ENCODE measurements around the gene EGLN3.
"Not testable (repeated sequence)": the region's sequence is repeated elsewhere in the genome, so short reads cannot be mapped to it uniquely, and the experiment has no call there.

Gene EGLN3

DNA sequence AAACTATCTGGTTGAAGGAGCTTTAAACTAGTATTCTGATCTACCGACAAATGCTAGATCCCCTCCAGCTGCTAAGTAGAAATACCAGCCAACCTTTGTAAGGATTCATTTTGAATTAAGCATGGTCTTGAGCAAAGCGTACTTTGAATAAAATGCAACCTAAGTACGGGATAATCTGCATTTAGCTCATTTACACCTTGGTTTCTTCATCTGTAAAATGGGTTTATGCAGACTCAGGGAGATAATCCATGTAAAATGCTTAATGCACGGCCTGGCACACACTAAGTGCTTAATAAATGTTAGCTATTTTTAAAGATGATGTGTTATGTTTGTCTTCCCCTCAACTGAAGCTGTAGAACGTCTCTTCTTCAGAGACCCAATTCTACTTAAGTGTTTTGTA is 15.9 kb downstream of the EGLN3 start:
- no peak for DNase-seq (ENCODE audit: low spot score)

DNA sequence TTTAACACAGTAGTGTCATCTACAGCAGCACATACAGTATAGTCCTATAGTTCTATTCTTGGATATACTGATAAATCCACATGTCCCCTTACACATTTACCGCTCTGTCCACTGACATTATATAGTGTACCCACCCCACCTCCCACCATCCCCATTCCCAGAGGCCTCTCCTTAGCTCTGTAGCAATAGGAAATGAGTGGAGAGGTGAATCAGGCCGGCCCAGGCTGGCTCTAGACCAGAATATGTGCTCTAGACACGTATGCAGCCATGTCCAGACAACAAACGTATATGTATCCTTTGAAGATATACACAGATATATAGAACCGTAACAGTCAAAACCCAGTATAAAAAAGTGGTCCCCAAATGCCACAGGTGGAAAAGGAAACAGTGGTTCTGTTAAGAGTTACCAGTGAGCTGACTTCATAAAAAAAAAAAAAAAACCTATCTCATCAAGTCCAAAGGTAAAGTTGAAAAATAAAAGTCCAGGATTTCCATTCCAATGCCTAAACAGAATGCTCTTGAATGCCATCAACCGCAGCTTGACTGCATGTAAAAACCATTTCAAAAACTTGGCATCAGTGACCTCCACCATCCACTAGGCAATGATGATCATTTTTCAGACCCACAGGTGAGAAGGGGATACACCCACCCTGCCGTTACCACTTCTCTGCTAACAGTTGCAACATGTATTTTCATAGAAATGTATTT is 16.7 kb downstream of the EGLN3 start:
- no peak for DNase-seq (ENCODE audit: low spot score)

DNA sequence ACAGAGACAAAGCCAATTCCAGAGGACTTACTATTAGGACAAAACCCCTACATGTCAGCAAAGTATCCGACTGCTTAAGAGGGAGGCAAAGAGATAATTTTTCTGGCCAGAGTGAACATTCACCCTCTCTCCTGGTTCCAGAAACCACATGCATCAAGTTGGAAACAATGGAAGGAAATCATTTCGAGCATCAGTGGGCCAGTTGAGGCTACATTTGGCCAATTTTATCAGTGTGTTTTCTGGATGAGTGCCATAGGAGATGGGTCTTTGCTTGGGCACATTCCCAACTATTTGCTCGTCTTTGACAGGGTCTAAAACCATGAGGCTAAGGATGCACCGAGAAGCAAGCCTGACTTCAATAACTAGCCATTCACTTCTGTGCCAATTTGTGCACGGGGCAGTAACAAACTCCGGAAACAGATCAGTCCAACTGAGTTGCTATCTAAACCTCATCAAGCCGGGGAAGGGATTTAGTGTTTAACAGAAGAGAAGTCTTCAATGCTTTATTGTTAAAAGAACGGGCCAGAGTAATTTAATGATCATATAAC is 17.4 kb downstream of the EGLN3 start:
- no peak for DNase-seq (ENCODE audit: low spot score)

DNA sequence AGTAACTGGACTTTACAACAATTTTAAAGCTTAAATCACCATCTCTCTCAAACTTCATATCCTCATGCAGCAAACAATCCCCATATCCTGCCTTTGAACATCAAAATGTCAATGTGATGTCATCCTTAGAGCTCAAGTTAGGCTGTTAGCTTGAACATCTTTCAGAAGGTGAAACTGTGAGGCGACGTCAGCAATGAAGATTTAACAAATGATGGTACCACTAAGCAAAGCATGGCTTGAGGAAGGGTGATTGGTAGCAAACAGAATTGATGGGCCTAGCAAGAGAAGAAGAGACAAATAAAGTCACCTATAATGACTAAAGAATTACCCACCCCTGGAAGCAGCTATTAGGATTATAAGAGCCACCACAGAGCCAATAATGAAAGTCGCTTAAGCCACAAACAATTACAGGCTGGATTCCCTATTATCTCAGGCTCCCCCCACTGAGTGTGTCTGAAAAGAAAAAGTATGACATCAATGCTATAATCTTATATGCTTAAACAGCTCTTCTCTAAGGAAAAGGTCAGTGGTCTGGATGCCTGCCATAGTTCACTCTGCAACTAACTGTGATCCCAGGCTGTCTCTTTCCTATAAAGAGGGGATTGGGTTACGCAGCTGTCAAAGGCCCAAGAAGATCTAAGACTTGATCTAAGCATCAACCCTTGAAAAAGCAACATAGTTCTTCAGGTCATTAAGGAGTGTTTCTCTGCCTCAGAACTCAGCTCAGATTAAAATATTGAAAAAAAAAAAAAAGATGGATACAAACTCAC is 18.1 kb downstream of the EGLN3 start:
- no peak for DNase-seq (ENCODE audit: low spot score)

DNA sequence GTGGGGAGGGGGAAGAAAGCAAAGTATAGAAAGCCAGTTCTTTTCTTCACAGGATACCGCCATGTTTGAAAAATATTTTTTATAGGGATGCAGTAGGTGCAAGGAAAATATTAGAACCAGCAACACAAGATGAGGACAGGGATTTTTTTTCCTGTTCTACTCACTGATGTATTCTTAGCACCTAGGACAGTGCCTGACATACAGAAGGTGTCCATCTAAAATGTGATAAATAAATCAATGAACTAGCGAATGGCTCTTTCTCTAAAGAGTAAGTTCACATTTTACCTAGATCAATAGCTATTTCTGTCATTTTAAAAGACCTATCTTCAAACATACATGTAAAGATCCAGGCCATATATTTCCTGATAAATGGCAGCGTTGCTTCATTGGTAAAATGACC is 18.8 kb downstream of the EGLN3 start:
- DNase-seq (ENCODE audit: low spot score) = no peak

DNA sequence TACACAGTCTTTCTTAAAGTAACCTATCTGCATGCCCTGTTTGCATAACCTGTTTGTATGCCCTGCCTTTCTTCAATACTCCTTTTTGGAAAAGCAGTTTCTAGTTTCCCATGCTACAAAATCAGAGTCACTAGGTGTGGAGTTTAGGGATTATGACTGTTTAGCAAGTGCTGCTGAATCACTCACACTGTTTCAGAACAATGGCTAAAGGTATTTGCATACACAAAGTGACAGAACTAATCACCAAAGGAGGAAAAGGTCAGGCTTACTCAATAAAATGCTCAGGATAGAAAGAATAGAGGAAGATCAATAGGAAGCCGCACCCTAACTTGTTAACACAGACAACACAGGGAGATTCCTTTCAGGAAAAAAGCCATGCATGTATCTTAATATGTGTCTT is 19.4 kb downstream of the EGLN3 start:
- DNase-seq (ENCODE audit: low spot score) = no peak

DNA sequence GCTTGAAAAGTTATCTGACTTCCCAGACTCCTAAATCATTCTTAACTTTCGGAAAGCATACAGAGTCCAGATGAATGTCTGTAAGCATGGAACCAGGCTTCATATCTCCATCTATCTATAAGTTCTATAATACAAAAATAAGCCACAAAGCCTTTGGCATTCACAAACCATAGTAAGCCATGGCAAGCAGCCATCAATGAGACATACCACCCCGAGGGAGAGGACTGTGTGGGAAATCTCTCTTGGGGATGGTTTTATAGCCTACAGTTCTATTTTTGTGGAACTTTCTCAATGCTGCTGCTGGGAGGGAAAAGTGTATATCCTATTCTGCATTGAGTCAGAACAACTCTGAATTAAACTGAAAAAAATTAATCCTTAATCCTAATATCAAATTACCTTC is 20.4 kb downstream of the EGLN3 start:
- no peak for DNase-seq (ENCODE audit: low spot score)

DNA sequence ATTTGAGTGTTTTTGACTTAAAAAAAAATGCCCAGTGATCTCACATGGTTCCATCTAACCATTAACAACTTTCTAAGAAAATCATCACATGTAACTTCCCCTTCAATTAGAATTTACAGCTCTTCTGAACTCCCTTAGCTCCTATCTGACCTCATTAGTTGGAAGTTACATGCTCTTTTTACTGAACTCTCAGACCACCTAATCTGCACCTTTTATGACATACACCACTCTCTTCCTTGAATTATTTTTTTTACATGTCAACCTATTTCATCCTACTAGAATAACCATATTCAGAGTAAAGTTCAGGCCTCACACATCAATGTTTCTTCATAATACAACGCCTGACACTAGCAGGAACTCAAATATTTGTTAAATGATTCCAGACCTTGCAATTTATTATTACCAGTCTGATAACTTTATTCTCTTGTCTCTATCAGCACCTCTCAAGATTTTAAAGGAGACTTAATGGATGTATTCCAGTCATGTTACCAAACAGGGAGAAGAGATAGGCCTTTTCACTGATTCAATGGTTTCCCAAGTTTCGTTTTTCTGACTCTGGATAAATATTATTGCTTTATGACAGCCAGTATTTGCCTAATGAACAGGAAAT is 21.0 kb downstream of the EGLN3 start:
- DNase-seq (ENCODE audit: low spot score) = no peak

DNA sequence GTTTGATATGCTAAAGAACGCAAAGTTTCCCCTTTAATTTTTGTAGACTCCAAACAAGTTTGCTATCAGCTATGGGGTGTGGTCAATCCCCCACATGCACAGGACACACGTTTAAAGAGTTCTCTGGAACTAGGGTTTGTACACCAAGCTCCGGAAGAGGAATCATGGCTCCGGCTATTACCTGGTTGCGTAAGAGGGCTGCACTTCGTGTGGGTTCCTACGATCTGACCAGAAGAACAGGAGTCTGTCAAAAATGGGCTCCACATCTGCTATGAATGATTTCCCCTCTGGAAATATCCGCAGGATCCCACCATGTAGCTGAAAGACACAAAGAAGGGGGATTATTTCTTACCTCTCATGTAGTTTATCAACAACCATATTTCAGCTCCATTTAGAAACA is 22.0 kb downstream of the EGLN3 start:
- no peak for DNase-seq (ENCODE audit: low spot score)

DNA sequence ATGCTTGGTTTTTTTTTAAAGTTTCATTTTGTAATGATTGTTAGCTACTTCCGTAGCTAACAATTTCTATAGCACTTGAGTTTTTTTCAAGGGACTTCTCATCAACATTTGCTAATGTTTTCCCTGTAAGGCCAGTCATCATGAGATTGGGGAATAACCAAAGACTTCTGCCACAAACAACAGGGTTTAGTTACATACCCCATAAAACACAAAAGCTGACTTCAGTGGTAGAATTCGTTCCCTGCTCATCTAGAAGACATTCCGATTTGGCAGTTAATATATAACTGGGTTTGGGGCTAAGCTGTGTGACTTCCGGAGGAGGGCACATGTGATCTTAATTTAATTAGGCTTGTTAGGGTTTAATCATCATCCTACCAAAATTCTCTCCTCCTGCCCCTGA is 22.9 kb downstream of the EGLN3 start:
- no peak for DNase-seq (ENCODE audit: low spot score)

DNA sequence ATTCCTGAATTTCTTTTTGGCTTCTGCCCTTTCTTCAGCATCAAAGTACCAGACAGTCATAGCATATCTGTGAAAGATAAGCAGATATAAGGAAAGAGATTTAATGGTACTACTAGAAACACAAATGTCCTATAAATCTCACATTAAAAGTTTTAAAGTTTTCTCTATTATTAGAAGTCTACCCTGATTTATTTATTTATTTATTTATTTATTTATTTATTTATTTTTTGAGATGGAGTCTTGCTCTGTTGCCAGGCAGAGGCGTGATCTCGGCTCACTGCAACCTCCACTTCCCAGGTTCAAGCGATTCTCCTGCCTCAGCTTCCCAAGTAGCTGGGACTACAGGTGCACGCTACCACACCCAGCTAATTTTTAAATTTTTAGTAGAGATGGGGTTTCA is 23.9 kb downstream of the EGLN3 start:
- not testable (repeated sequence) for DNase-seq (ENCODE audit: low spot score)

DNA sequence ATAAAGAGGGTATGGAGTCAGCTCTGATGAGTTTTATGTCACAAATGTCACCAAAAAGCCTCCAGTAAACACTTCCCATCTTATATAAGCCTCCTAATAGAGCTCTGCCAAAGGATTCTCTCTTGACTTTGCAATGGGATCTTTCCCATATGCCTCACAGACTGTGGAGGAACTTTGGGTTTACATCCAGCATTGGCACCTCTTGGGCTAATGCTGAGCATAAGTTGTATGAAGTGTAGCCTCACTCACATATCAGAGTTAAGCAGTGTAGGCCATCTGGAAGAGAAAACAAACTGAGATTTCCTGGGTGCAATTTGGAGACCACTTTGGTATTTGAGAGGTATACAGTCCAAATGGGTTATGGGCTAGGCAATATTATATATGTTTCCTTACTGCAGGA is 24.9 kb downstream of the EGLN3 start:
- DNase-seq (ENCODE audit: low spot score) = no peak

DNA sequence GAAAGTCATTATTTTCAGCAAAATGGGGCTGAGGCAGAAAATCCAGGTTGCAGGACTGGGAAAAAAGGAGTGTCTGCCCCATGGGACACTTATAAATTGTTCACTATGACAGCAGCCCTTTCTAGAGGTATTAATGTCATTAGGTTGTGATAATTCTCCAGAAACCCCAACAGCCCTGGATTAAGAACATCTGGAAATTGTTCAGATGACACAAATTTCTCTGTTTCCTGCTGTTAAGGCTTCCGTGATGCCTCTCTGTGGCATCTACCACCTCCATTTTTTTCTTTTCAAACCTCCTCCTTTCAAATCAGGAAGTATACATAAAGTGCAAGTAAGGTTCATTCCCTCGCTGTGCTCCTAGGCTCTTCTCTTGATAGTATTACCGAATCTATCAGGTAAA is 25.6 kb downstream of the EGLN3 start:
- no peak for DNase-seq (ENCODE audit: low spot score)

DNA sequence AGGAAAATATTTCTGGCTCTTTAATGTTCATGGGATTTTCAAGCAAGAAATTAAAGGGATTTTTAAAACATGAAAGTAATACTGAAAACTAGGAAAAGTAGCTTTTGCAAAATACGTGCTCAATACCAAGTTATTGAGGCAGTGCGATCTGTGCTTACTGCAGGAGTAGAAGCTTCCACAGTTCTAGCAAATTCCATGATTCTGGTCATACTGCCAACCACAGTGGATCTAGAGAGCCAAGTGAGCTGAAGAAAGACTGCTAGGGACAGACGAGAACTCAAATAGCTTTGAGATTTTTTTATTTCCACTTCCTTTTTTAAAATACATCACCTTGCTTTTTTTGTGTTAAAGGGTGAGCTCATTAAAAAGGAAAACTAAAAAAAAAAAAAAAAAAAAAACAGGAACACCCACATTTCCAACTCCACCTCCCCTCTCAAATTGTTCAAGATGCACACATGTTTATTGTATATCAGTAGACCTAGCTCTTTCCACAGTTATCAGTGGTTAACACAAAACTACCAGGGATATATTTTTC is 26.2 kb downstream of the EGLN3 start:
- no peak for DNase-seq (ENCODE audit: low spot score)

DNA sequence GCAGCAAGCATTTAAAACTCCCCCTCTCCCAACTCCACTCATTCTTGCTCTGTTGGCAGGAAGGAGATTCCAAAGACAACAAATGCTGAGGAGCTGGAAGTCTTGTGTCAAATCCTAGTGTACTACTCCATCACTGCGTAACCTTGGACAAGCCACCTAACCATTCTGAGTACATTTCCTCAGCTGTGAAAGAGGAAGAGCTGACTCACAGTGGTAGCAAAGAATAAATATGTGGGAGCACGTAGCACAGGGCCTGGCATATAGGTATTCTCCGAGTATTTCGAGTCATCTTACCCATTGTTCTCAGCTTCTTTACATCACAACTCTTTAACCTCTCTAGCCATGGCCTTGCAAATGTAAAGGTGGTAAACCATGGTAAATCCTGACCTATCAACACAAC is 28.7 kb downstream of the EGLN3 start:
- DNase-seq (ENCODE audit: low spot score) = no peak

DNA sequence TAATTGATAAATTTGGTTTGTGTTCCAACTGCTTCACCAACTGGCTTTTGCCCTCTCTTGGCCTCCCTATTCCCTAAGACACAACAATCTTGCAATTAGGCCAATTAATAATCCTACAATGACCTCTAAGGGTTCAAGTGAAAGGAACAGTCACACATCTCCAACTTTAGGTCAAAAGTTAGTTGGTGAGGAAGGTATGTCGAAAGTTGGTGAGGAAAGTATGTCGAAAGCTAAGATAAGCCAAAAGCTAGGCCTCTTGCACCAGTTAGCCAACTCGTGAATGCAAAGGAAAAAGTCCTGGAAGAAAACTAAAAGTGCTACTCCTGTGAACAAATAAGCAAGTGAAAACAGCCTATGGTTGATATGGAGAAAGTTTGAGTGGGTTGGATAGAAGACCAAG is 32.6 kb downstream of the EGLN3 start:
- no peak for DNase-seq (ENCODE audit: low spot score)

DNA sequence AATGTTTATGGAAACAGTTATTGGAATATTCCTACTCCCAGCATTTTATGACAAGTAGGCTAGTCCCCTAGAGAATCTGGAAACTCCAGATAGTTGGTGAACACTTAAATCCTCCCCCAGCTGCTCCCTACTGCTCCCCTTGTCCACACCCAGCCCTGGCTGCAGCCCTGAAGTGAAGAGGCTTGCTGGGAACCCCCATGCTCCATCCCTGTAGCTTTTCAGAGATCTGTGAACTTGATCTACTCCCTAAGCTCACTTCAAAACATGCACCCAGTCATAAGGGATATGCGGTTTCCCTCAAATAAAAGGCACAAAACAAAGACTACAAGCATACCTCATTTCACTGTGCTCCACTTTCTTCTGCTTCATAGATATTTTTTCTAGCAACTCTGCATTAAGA is 33.2 kb downstream of the EGLN3 start:
- DNase-seq (ENCODE audit: low spot score) = no peak

DNA sequence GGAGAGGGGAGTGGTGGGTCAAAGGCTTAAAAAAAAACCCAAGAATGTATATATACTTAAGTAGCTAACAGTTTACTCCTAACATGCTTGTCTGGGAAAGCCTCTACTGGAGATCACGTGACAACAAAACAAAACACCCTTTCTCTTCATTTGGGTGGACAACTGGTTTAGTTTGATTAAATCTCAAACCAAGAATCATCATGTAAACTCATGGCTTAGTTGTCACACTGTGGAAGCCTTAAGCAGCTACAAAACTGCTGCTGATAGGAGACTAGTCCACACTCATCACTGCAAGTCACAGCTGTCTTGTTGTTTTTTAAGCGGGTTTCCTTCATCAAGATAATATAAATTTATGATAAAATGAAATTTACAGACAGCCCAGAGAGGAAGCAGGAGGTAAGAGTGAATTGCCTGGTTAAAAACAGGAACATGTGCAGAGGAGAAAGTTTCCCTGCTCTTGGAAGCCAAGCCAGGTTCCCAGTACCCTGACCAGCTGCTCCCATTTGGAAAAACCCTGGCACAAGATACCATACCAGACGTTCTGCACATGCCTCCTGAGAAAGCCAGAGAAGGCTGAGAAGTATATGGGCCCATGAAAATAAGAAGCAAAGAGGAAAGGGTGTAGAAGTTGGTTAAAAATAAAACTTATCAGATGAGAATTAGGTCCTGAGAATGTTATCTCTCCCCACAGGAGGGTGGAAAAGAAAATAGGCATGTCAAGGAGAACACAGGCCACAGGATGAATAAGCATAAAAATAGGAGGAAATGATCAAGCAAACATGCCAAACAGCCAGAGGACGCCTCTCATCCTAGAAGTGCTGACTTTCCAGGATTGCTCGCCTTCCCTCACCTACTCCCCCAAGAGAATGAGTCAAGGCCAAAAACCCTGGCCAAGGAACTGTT is 34.0 kb downstream of the EGLN3 start:
- no peak for DNase-seq (ENCODE audit: low spot score)

DNA sequence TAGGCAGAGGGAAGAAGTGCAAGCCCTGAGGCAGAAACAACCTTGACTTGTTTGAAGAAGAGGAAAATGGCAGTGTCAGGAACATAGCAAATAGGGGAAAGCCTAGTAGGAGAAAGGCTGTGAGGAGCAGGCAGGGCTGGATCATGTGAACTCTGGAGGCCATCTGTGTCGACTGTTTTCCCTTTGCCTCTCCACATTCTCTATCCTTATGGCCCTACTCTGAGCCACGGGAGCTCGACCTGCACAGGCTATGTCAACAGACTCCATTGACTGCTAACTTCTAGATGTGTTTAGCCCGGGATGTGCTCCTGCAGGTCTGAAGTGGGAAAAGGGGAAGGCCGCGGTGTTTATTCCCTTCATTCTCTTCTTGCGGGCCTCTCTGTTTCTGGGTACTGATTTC is 35.2 kb downstream of the EGLN3 start:
- no peak for DNase-seq (ENCODE audit: low spot score)

DNA sequence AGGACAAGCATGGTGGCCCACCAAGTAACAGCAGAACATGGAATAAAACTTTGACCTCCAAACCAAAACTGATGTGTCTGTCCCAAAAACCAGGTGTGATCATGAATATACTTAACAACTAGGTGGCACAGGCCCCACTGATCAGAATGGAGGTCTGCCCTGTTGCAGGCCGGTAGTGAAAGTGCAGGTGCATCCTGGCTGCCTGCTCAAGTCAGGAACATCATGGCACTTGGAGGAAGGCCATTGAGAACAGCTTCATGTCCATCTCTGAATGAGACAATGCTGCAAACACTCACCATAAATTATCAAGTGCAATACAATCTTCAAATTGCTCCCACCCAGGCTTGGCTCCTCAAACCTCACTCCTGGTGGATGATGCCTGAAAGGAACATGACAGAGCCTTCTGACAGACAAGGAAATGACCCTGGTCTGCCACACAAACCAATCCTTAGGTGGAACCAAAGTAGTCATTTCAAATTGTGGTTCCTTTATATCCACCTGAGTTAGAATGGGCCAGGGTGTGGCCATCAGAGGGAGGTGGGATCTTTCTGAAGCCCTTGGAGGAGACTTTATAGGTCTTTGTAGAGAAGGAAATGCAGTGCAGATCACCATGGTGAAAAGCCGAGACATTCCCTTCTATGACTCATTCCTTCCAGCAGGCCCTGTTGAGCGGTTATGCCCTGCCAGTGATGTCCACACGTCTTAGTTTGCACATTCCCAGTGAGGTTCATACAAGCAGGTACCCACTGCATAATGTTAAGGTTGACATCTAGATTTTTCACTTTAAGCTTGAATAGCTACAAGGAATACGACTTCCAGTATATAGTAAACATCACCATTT is 36.0 kb downstream of the EGLN3 start:
- no peak for DNase-seq (ENCODE audit: low spot score)

DNA sequence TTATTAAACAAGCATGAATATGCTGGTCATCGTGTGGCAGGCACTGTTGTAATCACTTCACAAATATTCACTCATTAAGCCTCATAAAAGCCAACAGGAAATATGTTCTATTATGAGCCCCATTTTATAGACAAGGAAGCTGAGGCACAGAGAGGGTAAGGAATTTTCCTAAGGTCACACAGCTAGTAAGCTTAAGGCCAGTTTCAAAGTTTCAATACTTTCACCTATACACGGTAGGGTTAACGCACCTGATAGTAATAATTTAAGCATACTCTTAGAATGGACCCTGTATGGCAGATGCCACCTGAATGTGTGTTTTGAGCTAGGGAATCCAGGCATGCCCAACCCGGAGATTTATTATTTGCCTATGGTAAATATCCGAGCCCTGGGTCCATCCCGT is 39.8 kb downstream of the EGLN3 start:
- no peak for DNase-seq (ENCODE audit: low spot score)
